ENCODE data around the gene TLE4.

DNA sequence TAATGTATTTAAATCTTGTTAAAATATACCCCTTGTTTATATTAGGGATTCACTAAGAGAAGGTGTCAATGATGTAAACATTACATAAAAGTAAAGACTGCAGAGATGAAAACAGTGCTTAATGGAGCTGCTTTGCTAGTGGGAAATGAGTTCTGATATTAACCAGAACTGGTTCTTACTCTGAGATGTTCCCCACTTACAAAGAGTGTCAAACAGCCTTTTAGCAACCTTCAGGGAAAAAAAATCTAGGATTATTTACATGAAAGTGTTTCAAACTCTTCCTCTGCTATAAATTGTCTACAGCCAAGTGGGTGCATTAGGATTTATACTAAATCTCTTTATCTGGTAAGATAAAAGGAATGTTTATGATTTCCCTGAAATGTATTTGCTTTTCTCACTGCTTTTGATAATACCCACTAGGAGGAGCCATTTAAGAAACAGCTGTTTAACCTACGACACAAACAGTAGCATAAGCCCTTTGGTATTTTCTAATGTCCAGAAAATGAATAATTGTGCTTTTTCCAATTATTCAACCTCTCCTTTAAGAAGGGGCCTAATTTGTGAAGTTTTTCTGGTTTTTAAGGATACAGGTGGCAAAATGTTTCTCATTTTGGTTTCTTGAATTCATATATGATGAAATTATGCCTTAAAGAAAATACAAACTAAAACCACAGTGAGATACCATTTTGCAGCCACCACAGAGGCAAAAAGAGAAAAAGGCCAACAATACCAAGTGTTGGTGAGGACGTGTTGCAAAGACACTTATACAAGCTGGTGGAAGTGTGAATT, 186.3 kb downstream of the TLE4 start:
- TF ChIP-seq, protein P1, sequence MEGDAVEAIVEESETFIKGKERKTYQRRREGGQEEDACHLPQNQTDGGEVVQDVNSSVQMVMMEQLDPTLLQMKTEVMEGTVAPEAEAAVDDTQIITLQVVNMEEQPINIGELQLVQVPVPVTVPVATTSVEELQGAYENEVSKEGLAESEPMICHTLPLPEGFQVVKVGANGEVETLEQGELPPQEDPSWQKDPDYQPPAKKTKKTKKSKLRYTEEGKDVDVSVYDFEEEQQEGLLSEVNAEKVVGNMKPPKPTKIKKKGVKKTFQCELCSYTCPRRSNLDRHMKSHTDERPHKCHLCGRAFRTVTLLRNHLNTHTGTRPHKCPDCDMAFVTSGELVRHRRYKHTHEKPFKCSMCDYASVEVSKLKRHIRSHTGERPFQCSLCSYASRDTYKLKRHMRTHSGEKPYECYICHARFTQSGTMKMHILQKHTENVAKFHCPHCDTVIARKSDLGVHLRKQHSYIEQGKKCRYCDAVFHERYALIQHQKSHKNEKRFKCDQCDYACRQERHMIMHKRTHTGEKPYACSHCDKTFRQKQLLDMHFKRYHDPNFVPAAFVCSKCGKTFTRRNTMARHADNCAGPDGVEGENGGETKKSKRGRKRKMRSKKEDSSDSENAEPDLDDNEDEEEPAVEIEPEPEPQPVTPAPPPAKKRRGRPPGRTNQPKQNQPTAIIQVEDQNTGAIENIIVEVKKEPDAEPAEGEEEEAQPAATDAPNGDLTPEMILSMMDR (optimal IDR thresholded peaks at IDR 0.05 in 1 of 3, IDR thresholded peaks at IDR 0.05 in 1 of 3, conservative IDR thresholded peaks at IDR 0.05 in 1 of 3; ENCODE audit: extremely low read depth in 1 of 3, insufficient read depth in 2 of 3, low read length in 3 of 3), result peak in 2 of 3 experiments; percentile 28 to 54
- TF ChIP-seq EZH2 (IDR thresholded peaks at IDR 0.05; ENCODE audit: low read length), result no peak

Data from keratinocyte (primary cell).